ENCODE measurements around the gene CDH23.

- no peak for TF ChIP-seq CTCF (IDR thresholded peaks at IDR 0.05)
- no peak for TF ChIP-seq POLR2AphosphoS5 (IDR thresholded peaks at IDR 0.05)
Observed at GRCh38 chr10:71567006-71567405, 170.3 kb downstream of the CDH23 start.

All from upper lobe of left lung (tissue), 4 donors.